NCI-H69 (cell line): ENCODE measurements around the gene PTDSS2.
"Not testable (repeated sequence)": the region's sequence is repeated elsewhere in the genome, so short reads cannot be mapped to it uniquely, and the experiment has no call there.

Experiments used
- DNase-seq: peaks from one replicate; lab custom pipeline; 2025; lab: John Stamatoyannopoulos, UW

Gene PTDSS2

GRCh38 chr11:449889-450808, at the start of gene PTDSS2:
PTDSS2 (plus strand) TSS chr11:450279; CDS start chr11:450456, 177 bp downstream.
- DNase-seq = peak; percentile 98

- not testable (repeated sequence) for DNase-seq
Observed at GRCh38 chr11:401196-401595, 48.9 kb upstream of the PTDSS2 start.

GRCh38 chr11:403021-403760, 46.9 kb upstream of the PTDSS2 start:
- DNase-seq = no peak

- DNase-seq = no peak
Observed at GRCh38 chr11:403761-404431, 46.2 kb upstream of the PTDSS2 start.

GRCh38 chr11:404551-405264, 45.4 kb upstream of the PTDSS2 start:
- no peak for DNase-seq

GRCh38 chr11:405323-405953, 44.6 kb upstream of the PTDSS2 start:
- DNase-seq = peak; percentile 17

- no peak for DNase-seq
Observed at GRCh38 chr11:405954-406795, 43.9 kb upstream of the PTDSS2 start.

GRCh38 chr11:406796-407650, 43.1 kb upstream of the PTDSS2 start:
- DNase-seq = peak; percentile 88

- no peak for DNase-seq
Observed at GRCh38 chr11:407651-408123, 42.4 kb upstream of the PTDSS2 start.

GRCh38 chr11:408154-409007, 41.7 kb upstream of the PTDSS2 start:
- DNase-seq = no peak

- no peak for DNase-seq
Observed at GRCh38 chr11:409008-409599, 41.0 kb upstream of the PTDSS2 start.

GRCh38 chr11:409600-410483, 40.2 kb upstream of the PTDSS2 start:
- no peak for DNase-seq

- not testable (repeated sequence) for DNase-seq
Observed at GRCh38 chr11:410711-411110, 39.4 kb upstream of the PTDSS2 start.

GRCh38 chr11:411520-411919, 38.6 kb upstream of the PTDSS2 start:
- not testable (repeated sequence) for DNase-seq

GRCh38 chr11:412641-413119, 37.4 kb upstream of the PTDSS2 start:
- no peak for DNase-seq
